Hematopoietic multipotent progenitor cell treated with erythropoietin and hydrocortisone succinate and interleukin-3 and kit ligand, for 8 days (in vitro differentiated cells): ENCODE measurements around the gene FAM210A.

Experiments used
- DNase-seq: peaks from one replicate; pipeline ENCODE4 v3.0.0-alpha.2; 2015

The FAM210A gene

DNA sequence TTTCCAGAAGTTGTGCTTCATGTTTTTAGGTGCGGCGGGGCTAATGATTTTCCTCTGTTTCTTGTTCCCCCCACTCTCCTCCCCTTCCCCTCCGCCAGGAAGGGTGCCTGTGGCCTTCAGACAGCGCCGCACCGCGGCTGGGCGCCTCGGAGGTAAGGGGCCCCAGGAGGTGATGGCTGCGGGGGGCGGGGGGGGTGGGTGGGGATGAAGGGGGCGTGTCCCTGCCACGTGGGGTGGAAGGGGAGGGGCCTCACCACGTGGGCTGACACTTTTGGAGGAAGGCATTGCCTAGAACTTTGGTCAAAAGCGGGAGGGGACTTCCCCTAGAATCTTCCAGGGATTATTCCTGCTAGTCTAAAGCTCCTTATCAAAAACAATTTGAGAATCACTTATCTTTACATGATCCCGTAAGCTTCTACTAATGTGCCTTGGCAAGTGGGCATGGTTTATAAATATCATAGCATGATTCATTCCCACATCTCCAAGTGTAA, 83.1 kb downstream of the FAM210A start:
- DNase-seq = no peak

DNA sequence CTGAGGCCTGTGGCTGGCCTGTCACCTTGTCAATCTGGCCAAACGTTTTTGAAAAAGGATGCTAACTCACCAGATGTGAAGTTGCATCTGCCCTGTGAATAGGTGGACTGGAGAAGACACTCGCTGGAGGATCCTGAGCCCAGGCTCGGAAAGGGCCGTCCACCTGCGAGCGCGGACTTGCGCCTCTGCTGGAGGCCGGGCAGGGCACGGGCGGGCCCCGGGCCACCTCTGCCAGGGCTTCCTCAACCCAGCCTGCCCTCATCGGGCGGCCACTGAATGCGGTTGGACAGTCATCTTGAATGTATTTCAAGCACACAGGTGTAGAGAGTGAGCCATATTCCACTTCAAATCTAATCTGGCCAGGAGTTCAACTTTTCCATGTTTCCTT, 83.9 kb downstream of the FAM210A start:
- no peak for DNase-seq

DNA sequence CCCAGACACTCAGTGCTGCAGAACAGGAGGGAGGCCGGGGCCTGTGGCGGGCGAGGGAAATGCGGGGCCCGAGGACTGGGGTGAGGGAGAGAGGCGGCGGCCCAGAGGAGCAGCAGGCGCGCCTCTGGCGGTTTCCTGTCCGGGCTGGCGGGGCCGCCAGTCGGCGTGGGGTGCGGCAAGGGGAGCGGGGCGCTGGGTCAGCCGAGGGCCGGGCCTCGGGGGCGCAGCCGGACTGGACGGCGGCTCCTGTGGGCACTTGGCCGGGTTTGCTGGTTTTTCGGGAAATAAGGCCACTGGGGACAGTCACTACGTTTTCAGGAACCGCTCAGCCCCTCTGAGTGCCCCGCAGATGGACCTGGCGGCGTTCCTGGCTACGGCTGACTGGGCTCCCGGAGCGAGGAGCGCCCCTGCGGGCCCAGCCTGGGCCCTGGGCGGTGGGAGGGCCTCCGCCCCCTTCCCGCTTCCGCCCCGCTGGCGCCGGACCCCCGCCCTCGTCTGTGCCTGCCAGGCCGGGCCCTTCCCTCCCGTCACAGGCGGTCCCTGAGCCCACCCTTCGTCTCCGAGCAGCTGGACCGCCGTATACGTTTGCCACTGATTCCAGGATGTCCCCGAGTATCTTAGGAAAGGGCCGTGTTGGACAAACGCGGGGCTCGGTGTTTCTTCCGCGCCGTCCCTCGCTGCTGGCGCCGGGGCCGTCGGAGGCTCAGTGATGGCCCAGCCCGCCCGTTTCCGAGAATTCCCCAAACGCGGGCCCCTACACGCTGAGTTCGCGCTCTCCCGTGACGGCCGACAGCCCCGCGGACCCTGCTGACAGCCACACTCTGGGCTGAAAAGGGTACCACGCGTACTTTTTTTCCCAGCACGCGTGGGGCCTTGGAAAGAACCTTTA, 84.6 kb downstream of the FAM210A start:
- DNase-seq = peak; percentile 19

DNA sequence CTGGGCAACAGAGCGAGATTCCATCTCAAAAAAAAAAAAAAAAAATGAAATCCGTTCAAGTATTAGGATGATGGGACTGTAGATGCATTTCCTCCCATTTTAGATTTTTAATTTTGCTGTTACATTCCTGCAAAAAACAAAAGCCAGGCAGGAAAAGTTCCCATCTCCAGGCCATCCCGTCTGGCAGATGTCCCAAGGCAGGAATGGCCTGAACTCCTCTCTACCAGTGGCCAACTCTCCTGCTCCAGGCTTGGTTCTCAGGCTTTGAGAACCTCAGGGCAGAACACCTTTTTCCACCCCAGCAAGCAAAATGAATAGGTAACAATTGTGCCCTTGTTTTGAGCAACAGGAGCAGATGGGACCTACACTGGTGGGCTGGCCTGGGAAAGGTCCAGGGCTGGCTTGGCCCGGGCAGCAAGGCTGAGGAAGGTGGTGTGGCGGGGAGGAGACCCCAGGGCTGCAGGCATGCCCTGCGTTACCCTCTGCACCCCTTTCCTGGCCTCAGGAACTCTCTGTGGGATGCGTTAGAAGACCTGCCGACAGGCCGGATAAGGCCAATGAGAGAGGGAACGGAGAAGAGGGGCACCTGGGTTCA, 86.0 kb downstream of the FAM210A start:
- DNase-seq = no peak

DNA sequence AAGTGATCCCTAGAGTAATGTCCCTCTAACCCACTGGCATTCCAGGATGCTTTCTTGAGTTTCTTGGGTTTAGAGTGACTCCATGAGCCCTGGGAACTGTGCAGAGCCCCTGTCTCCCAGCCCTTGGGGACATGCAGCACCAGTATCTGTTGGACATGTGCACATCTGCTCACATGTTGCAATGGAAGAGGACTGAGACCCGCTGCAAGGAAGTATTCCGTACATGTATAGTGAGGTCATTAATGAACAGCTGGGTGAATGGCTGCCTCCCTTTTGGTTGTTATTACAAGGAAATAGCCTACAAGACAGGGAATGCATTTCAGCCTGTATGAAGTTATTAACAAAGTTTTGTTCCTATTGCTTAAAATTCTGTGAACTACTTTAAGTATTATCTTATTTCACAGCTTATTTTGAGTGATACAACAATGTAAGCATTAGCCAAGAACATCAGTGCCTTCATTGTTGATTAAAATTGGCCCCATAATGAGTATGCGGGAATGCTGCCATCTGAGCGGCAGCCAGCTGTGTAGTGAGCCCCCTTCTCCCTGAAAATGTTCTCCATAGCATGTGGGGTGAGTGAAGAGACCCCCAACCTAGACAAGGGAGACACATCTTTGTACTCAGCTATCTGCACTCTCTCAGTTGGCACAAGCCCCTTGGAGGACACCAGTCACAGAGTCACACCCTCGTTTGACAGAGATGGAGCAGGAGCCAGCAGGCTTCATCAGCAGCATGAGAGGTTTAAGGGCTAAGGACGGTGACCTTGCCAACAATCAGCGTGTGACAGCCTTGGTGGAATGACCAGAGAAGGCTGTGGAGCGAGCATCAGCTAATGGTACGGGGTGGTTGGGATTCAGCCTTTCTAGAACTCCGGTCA, 87.4 kb downstream of the FAM210A start:
- no peak for DNase-seq

DNA sequence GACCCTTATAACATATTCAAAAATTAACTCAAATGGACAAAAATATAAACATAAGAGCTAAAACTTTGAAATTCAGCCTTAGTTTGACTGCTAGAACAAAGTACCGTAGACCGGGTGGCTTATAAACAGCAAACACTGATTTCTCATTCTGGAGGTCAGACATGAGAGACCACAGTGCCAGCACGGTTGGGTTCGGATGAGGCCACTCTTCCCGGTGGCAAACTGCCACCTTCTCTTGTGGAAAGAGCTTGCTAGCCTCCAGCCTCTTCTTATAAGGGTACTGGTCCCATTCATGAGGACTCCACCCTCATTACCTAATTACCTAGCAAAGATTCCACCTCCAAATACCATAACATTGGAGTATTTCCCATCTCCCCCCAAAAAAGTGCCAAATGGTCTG, 91.3 kb downstream of the FAM210A start:
- DNase-seq = no peak

DNA sequence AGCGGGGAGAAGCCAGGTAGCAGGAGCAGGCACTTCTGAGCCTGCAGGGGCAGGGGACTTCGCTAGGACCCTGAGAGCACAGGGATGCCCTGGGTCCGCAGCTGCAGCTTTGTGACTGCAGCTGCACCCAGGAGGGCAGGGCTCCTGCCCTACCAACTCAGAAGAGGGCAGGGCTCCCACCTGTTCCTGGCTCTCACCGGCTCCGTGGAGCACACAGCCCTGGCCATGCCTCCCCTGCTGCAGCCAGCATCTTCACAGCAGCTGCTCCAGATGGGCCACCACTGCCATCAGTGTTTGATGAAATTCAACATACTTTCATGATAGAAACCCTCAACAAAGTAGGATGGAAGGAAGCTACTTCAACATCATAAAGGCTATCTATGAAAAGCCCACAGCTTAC, 92.7 kb downstream of the FAM210A start:
- no peak for DNase-seq

DNA sequence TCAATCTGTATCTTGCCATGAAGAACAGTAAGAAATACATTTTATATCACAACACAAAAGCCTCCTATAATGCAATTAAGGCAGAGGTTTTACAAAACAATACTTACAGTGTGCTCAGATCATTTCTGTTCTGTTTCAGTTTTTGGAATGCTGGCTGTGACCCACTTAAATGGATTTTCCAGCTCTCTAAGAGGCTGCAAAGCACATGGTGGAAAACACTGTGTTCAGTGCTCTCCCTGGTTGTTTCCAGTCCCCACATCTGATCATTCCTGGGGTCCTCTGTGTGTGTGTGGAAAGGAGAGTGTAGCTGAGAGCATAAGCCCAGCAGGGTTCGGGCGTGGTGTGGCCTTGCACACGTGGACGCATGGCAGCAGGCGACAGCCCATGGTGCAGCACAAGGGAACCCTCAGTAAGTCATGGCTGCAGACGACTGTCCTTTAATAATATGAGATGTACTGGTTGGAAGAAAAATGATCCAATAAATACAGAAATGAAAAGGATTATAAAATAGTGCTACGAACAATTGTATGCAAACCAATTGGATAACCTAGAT, 95.6 kb downstream of the FAM210A start:
- DNase-seq = no peak

DNA sequence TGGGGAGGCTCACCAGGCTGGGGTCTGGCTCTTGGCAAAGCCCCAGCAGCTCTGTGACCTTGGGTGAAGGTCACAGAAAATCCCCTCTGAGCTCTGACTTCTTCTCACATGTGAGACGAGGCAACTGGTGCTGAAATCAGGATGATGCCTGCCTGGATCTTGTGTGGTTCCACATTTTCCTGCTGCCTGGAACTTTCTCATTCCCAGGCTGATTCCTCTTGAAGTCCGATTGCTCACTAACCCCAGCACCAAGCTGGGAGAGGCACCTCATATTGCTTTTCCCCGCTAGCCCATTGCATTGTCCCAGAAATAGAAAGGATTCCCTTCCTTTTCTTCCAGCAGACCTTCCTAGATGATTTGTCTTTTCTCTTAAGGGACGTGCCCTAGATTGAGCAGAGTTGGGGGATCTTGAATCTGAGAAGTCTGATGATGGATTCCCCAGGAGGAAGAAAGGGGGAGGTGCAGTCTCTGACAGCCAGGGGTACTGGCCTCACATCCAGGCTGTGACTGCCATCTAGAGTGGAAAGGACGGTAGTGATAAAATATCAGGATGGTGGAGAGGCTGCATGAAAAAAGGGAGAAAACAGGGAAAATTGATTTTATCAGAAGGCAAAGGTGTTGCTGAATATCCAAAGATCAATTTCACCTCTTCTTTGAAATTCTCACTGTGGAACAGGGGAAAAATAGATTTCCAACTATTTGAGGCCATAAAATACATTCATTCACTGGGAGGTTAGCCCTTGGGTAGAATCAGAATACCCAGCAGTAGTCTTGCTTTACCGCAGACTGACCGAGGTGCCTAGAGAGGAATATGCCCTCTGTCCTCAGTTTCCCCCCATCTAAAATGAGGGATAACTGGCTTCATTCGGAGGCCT, 96.3 kb downstream of the FAM210A start:
- DNase-seq = peak; percentile 79

DNA sequence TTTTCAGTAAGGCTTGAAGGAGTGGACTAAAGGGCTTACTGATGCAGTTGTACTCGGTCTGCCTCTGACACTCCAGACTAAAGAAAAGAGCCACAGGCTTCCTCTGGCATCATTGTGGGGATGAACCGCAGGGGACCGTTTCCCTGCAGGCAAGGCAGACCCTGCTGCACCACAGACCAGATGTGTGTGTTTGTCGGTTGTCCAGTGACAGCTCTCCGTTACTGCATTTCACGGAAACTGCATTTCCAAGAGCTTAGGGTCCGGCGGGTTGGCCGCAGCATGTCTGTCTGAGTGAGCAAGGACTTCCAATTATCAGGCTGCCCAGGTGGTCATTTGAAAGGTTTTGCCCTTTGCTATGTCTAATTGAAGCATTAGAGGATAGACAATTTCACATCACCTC, 98.1 kb downstream of the FAM210A start:
- DNase-seq = no peak

DNA sequence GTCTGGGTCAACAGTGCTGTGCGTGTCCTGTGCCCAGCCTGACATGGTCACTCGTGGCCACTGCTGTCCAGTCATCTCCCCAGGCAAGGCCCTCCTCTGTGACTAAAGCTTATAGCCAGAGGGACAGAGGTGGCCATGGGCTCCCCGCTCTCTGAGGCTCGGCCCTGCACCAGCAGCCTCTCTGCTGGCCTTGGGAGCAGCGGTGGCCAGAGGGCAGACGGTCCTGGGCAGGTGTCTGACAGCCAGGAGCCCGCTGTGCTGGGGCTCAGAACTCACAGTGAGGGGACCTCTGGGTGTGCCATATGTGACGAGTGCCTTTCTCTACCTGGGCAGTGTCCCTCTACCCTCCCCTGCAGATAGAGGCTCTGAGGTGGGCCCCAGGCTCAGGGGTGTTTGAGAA, 98.7 kb downstream of the FAM210A start:
- no peak for DNase-seq

DNA sequence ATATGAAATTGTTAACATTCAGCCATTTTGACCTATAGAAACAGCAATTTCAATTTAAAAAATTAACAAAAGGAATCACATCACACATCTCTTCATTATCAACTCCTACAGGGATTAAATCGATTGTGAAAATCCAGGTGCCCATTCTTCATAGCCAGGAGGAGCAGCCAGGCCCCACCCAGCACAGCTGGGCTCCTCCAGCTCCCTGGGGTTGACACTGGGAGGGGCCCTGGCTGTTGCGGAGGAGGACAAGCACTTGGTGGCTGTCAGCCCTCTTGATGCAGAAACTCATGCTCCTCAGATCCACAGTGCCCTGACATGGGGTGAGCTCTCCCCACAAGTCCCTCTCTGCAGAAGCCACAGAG, 99.8 kb downstream of the FAM210A start:
- DNase-seq = no peak

DNA sequence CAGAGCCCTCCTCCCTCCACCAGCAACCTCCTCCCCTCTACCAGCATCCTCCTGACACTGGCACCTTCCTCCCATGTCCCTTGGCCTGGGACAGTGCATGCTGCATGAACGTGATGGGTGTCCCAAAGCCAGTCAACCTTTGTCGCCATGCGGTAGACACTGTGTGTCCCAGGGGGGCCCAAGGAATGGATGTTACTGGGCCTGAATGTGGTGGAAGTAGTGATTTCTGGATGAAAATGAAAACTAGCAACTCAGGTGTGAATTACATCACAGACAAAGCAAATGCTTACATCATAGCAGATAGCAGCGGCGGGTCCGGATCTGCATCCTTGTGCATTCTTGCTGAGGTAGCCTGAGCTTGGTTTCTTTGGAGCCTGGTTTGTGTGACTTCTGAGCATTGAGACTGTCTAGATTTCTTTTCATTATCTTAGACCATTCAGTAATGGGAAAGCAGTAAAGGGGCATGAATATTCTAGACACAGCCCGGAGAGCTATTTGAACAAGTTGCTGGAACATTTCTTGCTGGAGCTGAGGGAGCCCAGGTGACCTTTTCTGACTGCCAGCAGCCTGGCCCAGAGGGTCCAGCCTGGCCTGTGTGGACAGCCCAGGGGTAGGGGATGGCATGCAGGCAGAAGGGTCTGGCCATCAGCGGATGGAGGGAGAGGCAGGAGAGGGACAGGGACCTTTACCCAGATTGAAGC, 100.4 kb downstream of the FAM210A start:
- DNase-seq = no peak

DNA sequence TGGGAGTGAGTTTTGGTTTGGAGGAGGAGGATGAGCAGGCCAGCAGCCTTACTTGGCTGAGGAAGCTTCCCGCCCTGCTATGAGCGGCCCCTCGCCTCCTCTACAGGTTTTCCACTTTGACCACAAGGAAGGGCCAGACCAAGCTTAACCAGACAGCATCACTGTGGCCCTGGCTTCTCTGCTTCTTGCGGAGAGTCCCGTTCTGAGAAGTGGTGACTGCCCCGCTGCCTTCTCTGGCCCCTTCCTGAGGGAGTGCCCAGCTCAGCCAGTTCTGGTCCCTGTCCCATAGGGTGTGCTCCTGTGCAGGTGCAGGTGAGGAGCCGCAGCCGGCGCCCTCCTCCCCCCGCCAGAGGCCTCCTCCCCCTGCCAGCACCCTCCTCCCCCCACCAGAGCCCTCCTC, 101.0 kb downstream of the FAM210A start:
- no peak for DNase-seq

DNA sequence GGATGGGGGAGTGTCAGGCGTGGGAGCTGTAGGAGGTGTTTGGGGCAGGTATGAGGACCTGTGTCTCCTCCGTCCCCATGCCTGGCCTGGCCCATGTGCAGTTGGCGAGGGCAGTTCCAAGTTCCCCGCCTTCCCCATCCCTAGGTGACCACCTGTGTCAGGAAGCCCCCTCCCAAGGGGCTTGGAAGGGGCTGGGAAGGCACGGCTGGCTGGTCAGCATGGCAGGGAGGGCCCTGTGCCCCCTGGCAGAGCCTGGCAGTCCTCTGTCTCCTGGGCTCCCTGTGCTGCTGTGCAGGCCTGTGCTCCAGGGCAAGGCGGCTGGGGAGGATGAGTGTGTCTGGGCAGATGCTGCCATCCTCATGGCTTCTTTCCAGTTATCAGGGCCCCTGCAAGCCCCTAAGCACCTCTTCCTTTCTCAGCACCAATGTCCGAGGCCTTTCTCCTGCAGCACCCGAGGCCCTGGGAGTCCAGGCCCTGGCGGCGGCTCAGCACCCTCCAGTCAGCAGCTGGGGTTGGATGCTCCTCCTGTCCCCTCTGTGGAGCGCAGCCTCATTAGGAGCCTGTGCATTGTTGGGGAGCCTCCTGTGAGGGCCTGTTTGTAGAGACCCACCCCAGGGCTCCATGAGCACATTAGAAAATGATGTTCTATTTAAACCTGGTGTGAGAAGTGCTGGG, 101.7 kb downstream of the FAM210A start:
- no peak for DNase-seq

DNA sequence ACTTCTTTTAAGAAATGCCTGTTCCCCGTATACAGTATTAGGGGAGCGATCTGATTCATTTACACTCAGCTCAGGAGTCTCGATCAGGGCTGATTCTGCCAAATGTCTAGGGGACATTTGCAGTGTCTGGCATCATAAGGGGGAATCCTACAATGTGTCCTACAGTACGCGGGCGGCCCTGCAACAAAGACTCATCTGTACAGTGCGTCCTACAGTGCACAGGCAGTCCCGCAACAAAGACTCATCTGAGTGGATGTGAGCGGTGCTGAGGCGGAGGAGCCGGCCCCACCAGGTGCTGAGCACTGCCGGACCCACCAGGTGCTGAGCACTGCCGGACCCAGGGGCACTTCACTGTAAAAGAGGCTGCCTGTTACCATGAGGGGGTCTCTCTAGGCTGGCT, 102.5 kb downstream of the FAM210A start:
- DNase-seq = no peak

DNA sequence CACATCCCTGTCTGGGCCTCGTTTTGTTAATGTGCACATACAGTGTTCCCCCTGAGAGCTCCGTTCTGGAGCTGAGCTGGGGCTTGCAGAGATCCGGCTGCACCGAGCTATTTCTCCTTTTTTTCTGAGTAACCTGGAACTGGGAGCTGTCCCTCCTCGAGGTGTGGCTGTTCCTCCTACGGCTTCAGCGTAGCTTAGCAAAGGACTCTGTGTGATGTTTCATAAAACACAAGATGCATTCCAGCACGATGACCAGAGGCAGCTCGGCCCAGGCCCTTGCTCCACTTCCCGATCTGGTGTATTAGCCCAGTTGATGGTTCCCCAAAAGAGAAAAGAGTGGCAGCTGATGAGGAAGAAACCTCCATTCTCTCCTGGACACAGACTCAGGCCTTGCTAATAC, 103.0 kb downstream of the FAM210A start:
- no peak for DNase-seq

DNA sequence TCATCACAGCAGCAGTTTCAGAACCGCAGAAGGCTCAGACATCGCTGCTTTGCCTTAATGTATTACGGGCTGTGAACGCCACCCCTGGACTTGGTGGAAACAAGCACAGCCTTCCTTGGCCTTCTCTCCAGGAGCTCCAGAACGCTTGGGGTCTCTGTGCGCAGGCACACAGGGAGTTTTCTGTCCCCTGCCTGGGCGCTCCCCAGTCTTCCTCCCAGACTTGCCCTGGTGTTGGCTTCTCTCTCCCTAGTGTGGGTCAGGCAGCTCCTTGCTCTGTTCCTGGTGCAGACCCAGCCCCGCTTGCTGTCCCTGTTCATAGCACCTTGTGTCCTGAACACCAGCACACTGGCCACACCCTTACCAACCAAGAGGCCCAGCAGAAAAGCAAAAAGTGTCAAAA, 103.6 kb downstream of the FAM210A start:
- no peak for DNase-seq

DNA sequence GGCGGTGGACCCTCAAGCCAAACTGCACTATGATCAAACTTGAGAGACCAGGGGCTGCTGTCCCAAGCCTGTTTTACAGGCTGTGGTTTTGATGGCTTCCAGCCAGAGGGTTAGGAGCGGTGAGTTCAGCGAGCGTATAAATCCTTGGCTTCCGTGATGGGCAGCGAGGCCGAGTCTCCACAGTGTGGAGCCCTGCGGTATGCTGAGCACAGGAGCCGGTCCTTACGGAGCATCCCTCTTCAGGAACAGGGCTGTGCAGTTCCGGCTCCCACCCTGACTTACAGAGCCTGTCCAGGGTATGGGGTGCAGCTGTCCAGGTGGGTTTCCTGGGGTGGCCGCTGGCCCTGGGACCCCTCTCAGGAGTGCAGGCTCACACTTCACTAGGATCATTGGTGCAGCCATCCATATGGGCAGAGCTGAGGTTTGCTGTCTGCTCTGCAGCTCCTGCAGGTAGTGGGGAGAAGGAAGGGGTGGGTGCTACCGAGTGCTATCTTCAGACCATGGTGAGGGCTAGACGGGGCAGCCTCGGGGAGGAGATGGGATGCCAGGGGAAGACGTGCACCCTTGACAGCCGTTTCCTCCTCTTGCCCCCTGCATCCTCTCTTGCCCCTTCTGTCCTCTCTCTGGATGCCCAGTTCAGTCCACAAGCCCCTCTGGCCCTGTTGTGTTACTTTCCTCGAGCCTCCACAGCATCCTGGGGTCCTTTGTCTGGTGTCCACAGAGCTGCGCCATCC, 104.3 kb downstream of the FAM210A start:
- DNase-seq = no peak

DNA sequence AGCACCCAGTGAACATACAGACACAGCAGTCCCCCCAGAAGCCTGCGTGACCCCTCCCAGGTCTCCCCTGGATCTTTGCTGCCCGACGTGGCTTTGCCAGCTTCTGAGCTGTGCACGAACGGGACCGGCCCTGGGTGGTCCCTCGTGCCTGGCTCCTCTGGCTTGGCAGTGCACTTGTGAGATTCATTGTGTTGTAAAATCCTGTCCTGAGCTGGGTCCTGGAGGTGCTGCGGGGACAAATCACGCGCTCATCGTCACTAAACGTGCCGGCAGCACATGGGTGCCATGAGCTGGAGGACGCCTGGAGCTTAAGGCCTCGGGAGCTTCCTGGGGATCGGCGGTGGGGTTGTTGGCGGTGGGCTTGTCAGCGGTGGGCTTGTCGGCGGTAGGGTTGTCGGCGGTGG, 104.9 kb downstream of the FAM210A start:
- DNase-seq = no peak
